Measurements from ENCODE around the gene CDKN2B-AS1. TPM values are rescaled to one million over a fixed set of nuclear protein-coding genes. Genes with fewer than 3 reads are reported as not detected.

CDKN2B-AS1 gene
- total and polyA plus RNA-seq, 3 donors from 2014 or later: 2.2 to 3.5 (median 3.0) TPM

GRCh38 chr9:21970800-21971640 is 23.6 kb upstream of the CDKN2B-AS1 start:
- Histone ChIP-seq H3K27ac (no peak overlapping the region), H3K27me3 (peaks cover 4% of the 10 kb centered on the region), H3K9me3 (no peaks in the 10 kb centered on the region), H3K4me1 (peaks cover 13% of the 10 kb centered on the region), H3K36me3 (ENCODE audit: low read depth, missing control alignments) (no peaks in the 10 kb centered on the region), H3K4me3 (no peak overlapping the region)
- intact Hi-C loops (cut with DNase I; ENCODE audit: low total_unique reads): no loop called here
- no peak for DNase-seq
- WGBS, 2 donors: 10 to 11% methylated on average over 9 to 44 of the region's 45 CpGs
- TF ChIP-seq, protein P1, sequence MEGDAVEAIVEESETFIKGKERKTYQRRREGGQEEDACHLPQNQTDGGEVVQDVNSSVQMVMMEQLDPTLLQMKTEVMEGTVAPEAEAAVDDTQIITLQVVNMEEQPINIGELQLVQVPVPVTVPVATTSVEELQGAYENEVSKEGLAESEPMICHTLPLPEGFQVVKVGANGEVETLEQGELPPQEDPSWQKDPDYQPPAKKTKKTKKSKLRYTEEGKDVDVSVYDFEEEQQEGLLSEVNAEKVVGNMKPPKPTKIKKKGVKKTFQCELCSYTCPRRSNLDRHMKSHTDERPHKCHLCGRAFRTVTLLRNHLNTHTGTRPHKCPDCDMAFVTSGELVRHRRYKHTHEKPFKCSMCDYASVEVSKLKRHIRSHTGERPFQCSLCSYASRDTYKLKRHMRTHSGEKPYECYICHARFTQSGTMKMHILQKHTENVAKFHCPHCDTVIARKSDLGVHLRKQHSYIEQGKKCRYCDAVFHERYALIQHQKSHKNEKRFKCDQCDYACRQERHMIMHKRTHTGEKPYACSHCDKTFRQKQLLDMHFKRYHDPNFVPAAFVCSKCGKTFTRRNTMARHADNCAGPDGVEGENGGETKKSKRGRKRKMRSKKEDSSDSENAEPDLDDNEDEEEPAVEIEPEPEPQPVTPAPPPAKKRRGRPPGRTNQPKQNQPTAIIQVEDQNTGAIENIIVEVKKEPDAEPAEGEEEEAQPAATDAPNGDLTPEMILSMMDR (IDR thresholded peaks at IDR 0.05): no peak
- TF ChIP-seq POLR2A (IDR thresholded peaks at IDR 0.05): no peak

GRCh38 chr9:21972361-21972760 is 22.2 kb upstream of the CDKN2B-AS1 start:
- intact Hi-C loops (cut with DNase I; ENCODE audit: low total_unique reads): no loop called here
- peaks cover 10% of the 10 kb centered on the region for H3K27me3 ChIP-seq
- H3K9me3 ChIP-seq: no peaks in the 10 kb centered on the region
- TF ChIP-seq POLR2A (IDR thresholded peaks at IDR 0.05): no peak
- TF ChIP-seq, protein P1 (IDR thresholded peaks at IDR 0.05): no peak
- no peak overlapping the region for H3K27ac ChIP-seq
- DNase-seq: no peak
- H3K36me3 ChIP-seq (ENCODE audit: low read depth, missing control alignments): no peaks in the 10 kb centered on the region
- peaks cover 13% of the 10 kb centered on the region for H3K4me1 ChIP-seq
- H3K4me3 ChIP-seq: no peak overlapping the region

DNA sequence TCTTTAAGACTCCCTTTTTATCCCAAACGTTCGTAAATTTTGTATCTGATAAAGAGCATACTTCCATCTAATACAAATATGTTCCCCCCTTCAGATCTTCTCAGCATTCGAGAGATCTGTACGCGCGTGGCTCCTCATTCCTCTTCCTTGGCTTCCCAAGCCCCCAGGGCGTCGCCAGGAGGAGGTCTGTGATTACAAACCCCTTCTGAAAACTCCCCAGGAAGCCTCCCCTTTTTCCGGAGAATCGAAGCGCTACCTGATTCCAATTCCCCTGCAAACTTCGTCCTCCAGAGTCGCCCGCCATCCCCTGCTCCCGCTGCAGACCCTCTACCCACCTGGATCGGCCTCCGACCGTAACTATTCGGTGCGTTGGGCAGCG is 20.3 kb upstream of the CDKN2B-AS1 start:
- Histone ChIP-seq H3K4me3 (peak overlapping the region; percentile 37 to 51), H3K4me1 (peaks cover 13% of the 10 kb centered on the region), H3K36me3 (ENCODE audit: low read depth, missing control alignments) (no peaks in the 10 kb centered on the region), H3K27ac (no peak overlapping the region), H3K27me3 (peaks cover 10% of the 10 kb centered on the region), H3K9me3 (no peaks in the 10 kb centered on the region)
- TF ChIP-seq POLR2A (IDR thresholded peaks at IDR 0.05): no peak
- TF ChIP-seq, protein P1 (IDR thresholded peaks at IDR 0.05): no peak
- WGBS, 2 donors: 2 to 8% methylated on average over 21 of the region's 21 CpGs
- intact Hi-C loops (cut with DNase I; ENCODE audit: low total_unique reads): no loop called here
- no peak for DNase-seq

- DNase-seq: no peak
- Histone ChIP-seq H3K4me1 (peaks cover 13% of the 10 kb centered on the region), H3K36me3 (ENCODE audit: low read depth, missing control alignments) (no peaks in the 10 kb centered on the region), H3K27ac (no peak overlapping the region), H3K9me3 (no peaks in the 10 kb centered on the region), H3K4me3 (peak overlapping the region; percentile 37 to 51), H3K27me3 (peaks cover 10% of the 10 kb centered on the region)
- 1% methylated on average over 27 to 47 of the region's 51 CpGs for WGBS, 2 donors
- TF ChIP-seq, protein P1 (IDR thresholded peaks at IDR 0.05): no peak
- TF ChIP-seq POLR2A (IDR thresholded peaks at IDR 0.05): no peak
- intact Hi-C loops (cut with DNase I; ENCODE audit: low total_unique reads): no loop called here
Measured at GRCh38 chr9:21974722-21975409, 19.7 kb upstream of the CDKN2B-AS1 start.
